NCI-H2029 (cell line): Measurements from ENCODE around the gene EYA4.

ENCODE experiments used
- DNase-seq: peaks from one replicate; lab custom pipeline; 2025; lab: John Stamatoyannopoulos, UW

The EYA4 gene

GRCh38 chr6:133242637-133243585, 1.8 kb downstream of the EYA4 start:
- DNase-seq = no peak

GRCh38 chr6:133243723-133244305, 2.7 kb downstream of the EYA4 start:
- DNase-seq = no peak

- no peak for DNase-seq
These were observed 3.4 kb downstream of the EYA4 start for GRCh38 chr6:133244519-133244918.

GRCh38 chr6:133245007-133245406, 3.9 kb downstream of the EYA4 start:
- no peak for DNase-seq

- DNase-seq = no peak
These were observed 4.3 kb downstream of the EYA4 start for GRCh38 chr6:133245422-133245903.

GRCh38 chr6:133247581-133247980, 6.4 kb downstream of the EYA4 start:
- DNase-seq = no peak

GRCh38 chr6:133248241-133249001, 7.3 kb downstream of the EYA4 start:
- no peak for DNase-seq

GRCh38 chr6:133251688-133252087, 10.5 kb downstream of the EYA4 start:
- DNase-seq = no peak

GRCh38 chr6:133254552-133255228, 13.5 kb downstream of the EYA4 start:
- DNase-seq = no peak

- DNase-seq = no peak
These were observed 16.5 kb downstream of the EYA4 start for GRCh38 chr6:133257545-133258105.

- no peak for DNase-seq
These were observed 18.4 kb downstream of the EYA4 start for GRCh38 chr6:133259561-133259960.

GRCh38 chr6:133262804-133263203, 21.6 kb downstream of the EYA4 start:
- no peak for DNase-seq

- DNase-seq = no peak
These were observed 23.9 kb downstream of the EYA4 start for GRCh38 chr6:133265066-133265465.

- DNase-seq = no peak
These were observed 25.0 kb downstream of the EYA4 start for GRCh38 chr6:133266186-133266585.

- DNase-seq = no peak
These were observed 27.5 kb downstream of the EYA4 start for GRCh38 chr6:133268621-133269020.

GRCh38 chr6:133274813-133275212, 33.7 kb downstream of the EYA4 start:
- DNase-seq = no peak

GRCh38 chr6:133275213-133275612, 34.1 kb downstream of the EYA4 start:
- DNase-seq = no peak

GRCh38 chr6:133277228-133277899, 36.2 kb downstream of the EYA4 start:
- DNase-seq = no peak

GRCh38 chr6:133277900-133278545, 36.9 kb downstream of the EYA4 start:
- DNase-seq = no peak

- DNase-seq = no peak
These were observed 45.6 kb downstream of the EYA4 start for GRCh38 chr6:133286765-133287164.

- DNase-seq = no peak
These were observed 47.5 kb downstream of the EYA4 start for GRCh38 chr6:133288662-133289061.
